A549 (cell line): ENCODE data around the gene FOXO1.

ENCODE experiments used
- HDAC2 ChIP-seq: fragments of 200-600 bp; sonication (generic); IDR thresholded peaks from 2 replicates; pipeline ENCODE4 v1.6.1; 2016
- HOXA7 ChIP-seq: fragments of 250-450 bp; sonication (Bioruptor Pico); IDR thresholded peaks from 2 replicates; pipeline ENCODE4 v1.5.0; 2020; ENCODE audit warnings: mild to moderate bottlenecking, moderate library complexity
- MAX ChIP-seq: IDR thresholded peaks from 2 replicates; pipeline ENCODE4 v1.6.1; 2012
- POLR2A ChIP-seq: IDR thresholded peaks from 2 replicates; pipeline ENCODE4 v1.6.1; 2012; ENCODE audit warnings: mild to moderate bottlenecking, low read length
- RAD21 ChIP-seq, 2 experiments: fragments of >200 bp in 1 of 2; sonication (Bioruptor Twin) in 1 of 2; formaldehyde crosslinking in 1 of 2; IDR thresholded peaks in 1 of 2; conservative IDR thresholded peaks in 1 of 2; 2 replicates in 1 of 2; 3 replicates in 1 of 2; pipeline ENCODE4 v1.6.1; 2012 to 2018; ENCODE audit warnings: inconsistent platforms in 1 of 2
- RFX5 ChIP-seq: fragments of 450-650 bp; IDR thresholded peaks from 2 replicates; pipeline ENCODE4 v1.7.1; 2014; ENCODE audit warnings: antibody characterized with exemption, mild to moderate bottlenecking, moderate library complexity
- TF ChIP-seq, protein P1 (sequence below): fragments of >200 bp; sonication (Bioruptor Twin); formaldehyde crosslinking; IDR thresholded peaks from 3 replicates; pipeline ENCODE4 v1.5.1; 2016
- TF ChIP-seq, protein P2 (sequence below): fragments of 150-350 bp; IDR thresholded peaks from 2 replicates; pipeline ENCODE4 v1.6.1; 2014; ENCODE audit warnings: low read depth, mild to moderate bottlenecking, low read length

DNA sequence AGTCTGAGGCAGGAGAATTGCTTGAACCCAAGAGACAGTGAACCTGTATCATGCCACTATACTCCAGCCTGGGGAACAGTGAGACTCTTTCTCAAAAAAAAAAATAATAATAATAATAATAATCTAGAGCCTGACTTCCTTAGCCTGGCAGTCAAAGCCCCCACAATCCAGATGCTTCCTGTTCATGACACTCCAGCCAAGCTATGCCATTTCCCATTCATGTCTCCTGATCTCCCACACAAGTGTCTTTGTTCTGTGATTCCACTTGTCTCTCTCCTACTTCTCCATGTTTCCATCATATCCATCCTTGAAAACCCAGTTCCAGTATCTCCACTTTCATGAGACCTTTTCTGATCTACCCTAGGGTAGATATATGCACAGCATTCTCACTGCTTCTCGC, 150.7 kb downstream of the FOXO1 start:
- TF ChIP-seq RFX5 (no peak), HDAC2 (no peak), POLR2A (no peak), RAD21 (conservative IDR thresholded peaks at IDR 0.05 in 1 of 2, IDR thresholded peaks at IDR 0.05 in 1 of 2) (no peak), HOXA7 (CRISPR knock-in tag) (no peak), MAX (no peak)
- TF ChIP-seq, protein P1, sequence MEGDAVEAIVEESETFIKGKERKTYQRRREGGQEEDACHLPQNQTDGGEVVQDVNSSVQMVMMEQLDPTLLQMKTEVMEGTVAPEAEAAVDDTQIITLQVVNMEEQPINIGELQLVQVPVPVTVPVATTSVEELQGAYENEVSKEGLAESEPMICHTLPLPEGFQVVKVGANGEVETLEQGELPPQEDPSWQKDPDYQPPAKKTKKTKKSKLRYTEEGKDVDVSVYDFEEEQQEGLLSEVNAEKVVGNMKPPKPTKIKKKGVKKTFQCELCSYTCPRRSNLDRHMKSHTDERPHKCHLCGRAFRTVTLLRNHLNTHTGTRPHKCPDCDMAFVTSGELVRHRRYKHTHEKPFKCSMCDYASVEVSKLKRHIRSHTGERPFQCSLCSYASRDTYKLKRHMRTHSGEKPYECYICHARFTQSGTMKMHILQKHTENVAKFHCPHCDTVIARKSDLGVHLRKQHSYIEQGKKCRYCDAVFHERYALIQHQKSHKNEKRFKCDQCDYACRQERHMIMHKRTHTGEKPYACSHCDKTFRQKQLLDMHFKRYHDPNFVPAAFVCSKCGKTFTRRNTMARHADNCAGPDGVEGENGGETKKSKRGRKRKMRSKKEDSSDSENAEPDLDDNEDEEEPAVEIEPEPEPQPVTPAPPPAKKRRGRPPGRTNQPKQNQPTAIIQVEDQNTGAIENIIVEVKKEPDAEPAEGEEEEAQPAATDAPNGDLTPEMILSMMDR: no peak
- TF ChIP-seq, protein P2, sequence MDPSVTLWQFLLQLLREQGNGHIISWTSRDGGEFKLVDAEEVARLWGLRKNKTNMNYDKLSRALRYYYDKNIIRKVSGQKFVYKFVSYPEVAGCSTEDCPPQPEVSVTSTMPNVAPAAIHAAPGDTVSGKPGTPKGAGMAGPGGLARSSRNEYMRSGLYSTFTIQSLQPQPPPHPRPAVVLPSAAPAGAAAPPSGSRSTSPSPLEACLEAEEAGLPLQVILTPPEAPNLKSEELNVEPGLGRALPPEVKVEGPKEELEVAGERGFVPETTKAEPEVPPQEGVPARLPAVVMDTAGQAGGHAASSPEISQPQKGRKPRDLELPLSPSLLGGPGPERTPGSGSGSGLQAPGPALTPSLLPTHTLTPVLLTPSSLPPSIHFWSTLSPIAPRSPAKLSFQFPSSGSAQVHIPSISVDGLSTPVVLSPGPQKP: no peak
